GM12875 (cell line): ENCODE measurements around the gene ANKRA2.

Source experiments
- H3K4me3 ChIP-seq: one replicate; pipeline ENCODE4 v1.5.1; 2011; ENCODE audit warnings: low read depth, low read length, control low read depth
- CTCF ChIP-seq: IDR thresholded peaks from 2 replicates; pipeline ENCODE4 v1.5.1; 2011; ENCODE audit warnings: low read depth, mild to moderate bottlenecking, control low read depth, inconsistent platforms, low read length, moderate library complexity, borderline replicate concordance; ENCODE audit not compliant: insufficient read depth

ANKRA2 gene

DNA sequence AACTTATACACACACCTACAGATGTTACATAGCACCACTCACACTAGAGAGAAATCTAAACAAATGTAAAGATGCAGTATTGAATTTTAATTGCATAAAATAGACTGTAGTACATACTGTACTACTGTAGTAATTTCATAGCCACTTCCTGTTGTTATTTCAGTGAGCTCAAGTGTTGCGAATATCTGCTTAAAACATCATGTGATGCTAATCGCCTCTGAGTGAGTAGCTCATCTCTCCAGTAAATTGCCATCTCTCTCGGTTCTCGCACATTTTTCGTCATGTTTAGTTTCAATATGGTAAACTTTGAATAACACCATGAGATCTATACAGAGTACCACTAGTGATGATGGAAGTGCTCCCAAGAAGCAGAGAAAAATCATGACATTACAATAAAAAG, 38.6 kb upstream of the ANKRA2 start:
- H3K4me3 ChIP-seq = no peak overlapping the region
- TF ChIP-seq CTCF = no peak

- no peak for TF ChIP-seq CTCF
- no peak overlapping the region for H3K4me3 ChIP-seq
Measured at GRCh38 chr5:73599380-73599779, 33.9 kb upstream of the ANKRA2 start.

DNA sequence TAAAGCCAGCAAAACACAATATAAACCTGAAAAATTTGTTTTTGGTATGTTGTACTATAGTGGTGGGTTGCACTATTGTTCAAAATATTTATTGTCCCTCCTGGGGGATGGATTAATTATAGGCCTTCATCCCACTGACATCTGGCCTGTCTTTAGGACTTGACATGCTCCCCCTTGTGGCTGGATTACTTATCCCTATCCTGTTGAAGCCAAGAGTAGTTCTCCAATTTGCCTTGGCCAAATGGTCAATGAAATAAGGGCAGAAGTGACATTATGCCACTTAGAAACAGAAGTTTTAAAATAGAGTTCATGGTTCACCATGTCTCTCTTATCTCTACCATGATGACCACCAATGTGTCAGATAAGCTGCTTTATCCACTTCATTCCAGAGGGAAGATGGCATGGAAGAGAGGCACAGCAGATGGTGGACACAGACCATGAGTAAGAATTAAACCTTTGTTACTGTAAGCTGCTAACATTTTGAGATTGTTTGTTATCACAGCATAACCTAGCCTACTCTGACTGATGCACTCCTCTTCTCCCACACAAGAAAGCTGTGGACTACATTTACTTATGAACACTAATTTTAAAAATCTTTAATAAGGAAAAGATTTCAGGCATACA, 31.4 kb upstream of the ANKRA2 start:
- peak; percentile 58; the same call in 1 of the 2 replicates for TF ChIP-seq CTCF

DNA sequence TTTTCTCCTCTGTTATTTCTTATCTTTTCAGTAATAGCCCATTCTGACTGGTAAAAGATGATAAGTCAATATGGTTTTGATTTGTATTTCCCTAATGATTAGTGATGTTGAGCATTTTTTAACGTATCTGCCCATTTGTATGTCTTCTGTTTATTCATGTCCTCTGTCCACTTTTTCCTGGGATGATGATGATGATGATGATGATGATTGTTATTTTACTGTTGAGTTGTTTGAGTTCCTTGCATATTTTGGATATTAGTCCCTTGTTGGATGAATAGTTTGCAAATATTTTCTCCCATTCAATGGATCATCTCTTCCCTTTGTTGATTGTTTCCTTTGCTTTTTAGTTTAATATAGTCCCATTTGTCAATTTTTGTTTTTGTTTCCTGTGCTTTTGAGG, 27.1 kb upstream of the ANKRA2 start:
- TF ChIP-seq CTCF = no peak
- no peak overlapping the region for H3K4me3 ChIP-seq

More for the DNA sequence above, 31.4 kb upstream of the ANKRA2 start:
- no peak overlapping the region for H3K4me3 ChIP-seq

- H3K4me3 ChIP-seq = no peak overlapping the region
- no peak for TF ChIP-seq CTCF
Measured at GRCh38 chr5:73591698-73592501, 26.5 kb upstream of the ANKRA2 start.

DNA sequence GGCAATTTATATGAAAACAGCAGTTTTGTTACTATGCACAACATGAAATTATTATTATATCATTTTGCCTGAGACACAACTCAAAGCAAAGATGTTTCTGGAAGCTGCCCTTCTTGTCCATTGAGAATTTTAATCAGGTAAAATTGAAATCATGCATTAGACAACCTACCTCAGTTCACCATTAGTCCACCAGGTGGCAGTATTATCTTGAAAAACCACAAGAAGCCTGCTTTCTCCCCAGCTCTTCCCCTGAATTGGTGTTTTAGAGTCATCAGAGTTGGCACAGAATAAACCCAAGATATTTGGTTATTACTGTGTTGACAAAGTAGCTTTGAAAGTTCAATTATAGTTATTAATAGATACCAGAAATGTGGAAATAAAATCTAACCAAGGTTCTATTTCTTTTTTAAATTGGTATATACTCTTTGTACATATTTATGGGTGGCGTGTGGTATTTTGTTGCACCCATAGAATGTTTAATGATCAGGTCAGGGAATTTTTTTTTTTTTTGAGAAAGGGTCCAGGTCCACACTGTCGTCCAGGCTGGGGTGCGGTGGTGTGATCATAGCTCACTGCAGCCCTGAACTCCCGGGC, 25.8 kb upstream of the ANKRA2 start:
- peak; percentile 48; the same call in 1 of the 2 replicates for TF ChIP-seq CTCF

More for the DNA sequence above, 25.8 kb upstream of the ANKRA2 start:
- no peak overlapping the region for H3K4me3 ChIP-seq
